ENCODE measurements around the gene ANKEF1.

- TF ChIP-seq, protein P1, sequence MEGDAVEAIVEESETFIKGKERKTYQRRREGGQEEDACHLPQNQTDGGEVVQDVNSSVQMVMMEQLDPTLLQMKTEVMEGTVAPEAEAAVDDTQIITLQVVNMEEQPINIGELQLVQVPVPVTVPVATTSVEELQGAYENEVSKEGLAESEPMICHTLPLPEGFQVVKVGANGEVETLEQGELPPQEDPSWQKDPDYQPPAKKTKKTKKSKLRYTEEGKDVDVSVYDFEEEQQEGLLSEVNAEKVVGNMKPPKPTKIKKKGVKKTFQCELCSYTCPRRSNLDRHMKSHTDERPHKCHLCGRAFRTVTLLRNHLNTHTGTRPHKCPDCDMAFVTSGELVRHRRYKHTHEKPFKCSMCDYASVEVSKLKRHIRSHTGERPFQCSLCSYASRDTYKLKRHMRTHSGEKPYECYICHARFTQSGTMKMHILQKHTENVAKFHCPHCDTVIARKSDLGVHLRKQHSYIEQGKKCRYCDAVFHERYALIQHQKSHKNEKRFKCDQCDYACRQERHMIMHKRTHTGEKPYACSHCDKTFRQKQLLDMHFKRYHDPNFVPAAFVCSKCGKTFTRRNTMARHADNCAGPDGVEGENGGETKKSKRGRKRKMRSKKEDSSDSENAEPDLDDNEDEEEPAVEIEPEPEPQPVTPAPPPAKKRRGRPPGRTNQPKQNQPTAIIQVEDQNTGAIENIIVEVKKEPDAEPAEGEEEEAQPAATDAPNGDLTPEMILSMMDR (optimal IDR thresholded peaks at IDR 0.05 in 1 of 3, IDR thresholded peaks at IDR 0.05 in 1 of 3, conservative IDR thresholded peaks at IDR 0.05 in 1 of 3; ENCODE audit: extremely low read depth in 1 of 3, insufficient read depth in 2 of 3, low read length in 3 of 3) = no peak
- no peak for TF ChIP-seq EZH2 (IDR thresholded peaks at IDR 0.05; ENCODE audit: low read length)
Measured at GRCh38 chr20:10007747-10008146, 27.0 kb upstream of the ANKEF1 start.

All from keratinocyte (primary cell).